HL-60 (cell line): Measurements from ENCODE around the gene PLEKHG3.

Source experiments
- DNase-seq, 2 experiments: peaks; one replicate each; pipeline ENCODE4 v3.0.0-alpha.2; 2010 to 2020; ENCODE audit warnings: low read depth in 1 of 2, low spot score in 1 of 2
- H3K27ac ChIP-seq: fragments of 250-450 bp; sonication (Bioruptor Pico); replicated peaks from 2 replicates; pipeline ENCODE4 v1.5.1; 2020; ENCODE audit warnings: mild to moderate bottlenecking, moderate library complexity
- H3K27me3 ChIP-seq: fragments of 250-450 bp; sonication (Bioruptor Pico); 2 replicates; pipeline ENCODE4 v1.5.1; 2021; ENCODE audit warnings: mild to moderate bottlenecking, moderate library complexity; ENCODE audit not compliant: insufficient read depth, poor library complexity, severe bottlenecking
- H3K4me3 ChIP-seq: replicated peaks from 2 replicates; pipeline ENCODE4 v1.5.1; 2011; ENCODE audit warnings: mild to moderate bottlenecking, control low read depth, low read length; ENCODE audit not compliant: insufficient read depth
- CTCF ChIP-seq: IDR thresholded peaks from one replicate; pipeline ENCODE4 v1.5.1; 2011; ENCODE audit warnings: low read length, control low read depth, inconsistent platforms; ENCODE audit not compliant: insufficient read depth
- GABPA ChIP-seq: IDR thresholded peaks from 2 replicates; pipeline ENCODE4 v1.6.1; 2012; ENCODE audit warnings: low read depth
- POLR2AphosphoS5 ChIP-seq: IDR thresholded peaks from 2 replicates; pipeline ENCODE4 v1.6.1; 2012; ENCODE audit warnings: low read depth
- REST ChIP-seq: IDR thresholded peaks from 2 replicates; pipeline ENCODE4 v1.6.1; 2012; ENCODE audit warnings: low read depth; ENCODE audit not compliant: insufficient replicate concordance
- SPI1 ChIP-seq: IDR thresholded peaks from 2 replicates; pipeline ENCODE4 v1.6.1; 2012; ENCODE audit warnings: low read depth, mild to moderate bottlenecking, borderline replicate concordance

The PLEKHG3 gene

DNA sequence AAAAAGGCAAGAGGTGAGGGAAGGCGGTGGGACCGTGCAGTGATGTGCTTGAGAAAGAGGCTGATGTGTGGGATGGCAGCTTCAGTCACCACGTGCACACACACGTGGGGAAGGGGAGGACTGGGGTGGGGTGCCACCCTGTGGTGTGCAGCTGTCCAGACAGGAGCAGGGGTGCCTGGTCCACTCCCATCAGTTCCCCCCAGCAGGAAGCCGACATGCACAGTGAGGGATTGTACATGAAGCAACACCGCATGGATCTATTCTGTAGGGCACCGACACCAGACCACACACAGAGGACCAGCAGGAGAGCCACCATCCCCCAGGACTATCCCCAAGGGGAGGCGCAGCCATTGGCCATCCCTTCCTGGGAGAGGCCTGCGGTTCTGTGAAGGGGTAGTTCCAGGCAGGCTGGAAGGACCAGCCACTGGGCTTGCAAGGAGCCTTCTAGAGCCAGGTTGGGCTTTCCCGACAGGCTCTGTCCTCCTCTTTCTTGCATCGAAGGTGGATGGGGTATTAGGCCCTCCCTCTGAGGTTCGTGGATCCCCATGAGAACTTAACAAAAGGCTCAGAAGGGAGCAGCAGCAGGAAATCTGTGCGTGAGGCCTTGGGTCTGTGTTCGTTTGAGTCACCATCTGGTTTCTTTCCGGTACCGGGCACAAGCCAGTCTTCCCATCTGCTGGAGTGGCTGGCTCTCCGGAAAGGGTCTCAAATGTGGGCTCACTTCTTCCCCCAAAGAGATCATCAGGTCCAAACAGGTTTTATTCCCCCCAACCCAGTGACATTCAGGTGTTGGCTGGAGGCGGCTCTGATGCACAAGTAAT lies 59.8 kb downstream of the PLEKHG3 start:
- Histone ChIP-seq H3K4me3 (no peak overlapping the region), H3K27ac (no peak overlapping the region), H3K27me3 (no peaks in the 10 kb centered on the region)
- TF ChIP-seq POLR2AphosphoS5 (no peak), SPI1 (no peak), REST (no peak), CTCF (no peak), GABPA (no peak)
- DNase-seq = peak in 1 of 2 experiments; percentile 17

- Histone ChIP-seq H3K4me3 (peak overlapping the region; percentile 31), H3K27ac (no peak overlapping the region), H3K27me3 (no peaks in the 10 kb centered on the region)
- no peak for TF ChIP-seq POLR2AphosphoS5
- TF ChIP-seq REST = no peak
- TF ChIP-seq GABPA = no peak
- TF ChIP-seq SPI1 = no peak
- TF ChIP-seq CTCF = peak; percentile 48
- DNase-seq = peak; percentile 29 to 51
Observed at GRCh38 chr14:64764641-64765520, 60.7 kb downstream of the PLEKHG3 start.

GRCh38 chr14:64765740-64766302 lies 61.6 kb downstream of the PLEKHG3 start:
- H3K27ac ChIP-seq = no peak overlapping the region
- no peak for DNase-seq
- TF ChIP-seq CTCF (no peak), SPI1 (no peak), GABPA (no peak), POLR2AphosphoS5 (no peak), REST (no peak)
- no peak overlapping the region for H3K4me3 ChIP-seq
- H3K27me3 ChIP-seq = no peaks in the 10 kb centered on the region
